ENCODE results near the gene SLCO4A1. TPM values are rescaled to one million over a fixed set of nuclear protein-coding genes. Genes with fewer than 3 reads are reported as not detected.

Gene SLCO4A1
- total RNA-seq, 2 donors from 2014 or later = 26.1 to 34.6 TPM

- H3K4me3 Mint-ChIP-seq = no peak overlapping the region
- ATAC-seq (replicated peaks in 1 of 2) (no peak), DNase-seq (no peak)
- peaks cover 17% of the 10 kb centered on the region for H3K27me3 Mint-ChIP-seq (ENCODE audit: low read depth)
- H3K27ac Mint-ChIP-seq = no peak overlapping the region
- H3K36me3 Mint-ChIP-seq (ENCODE audit: insufficient read depth in 2 of 2) = no peaks in the 10 kb centered on the region
- peaks cover 14% of the 10 kb centered on the region for H3K4me1 Mint-ChIP-seq (ENCODE audit: low read depth)
- no peaks in the 10 kb centered on the region for H3K9me3 Mint-ChIP-seq
Measured at GRCh38 chr20:62640870-62641269, 1.4 kb upstream of the SLCO4A1 start.

GRCh38 chr20:62641321-62642050 lies 817 bp upstream of the SLCO4A1 start:
- Mint-ChIP-seq H3K27ac (no peak overlapping the region), H3K4me1 (ENCODE audit: low read depth) (peaks cover 14% of the 10 kb centered on the region), H3K4me3 (peak overlapping the region; percentile 84 to 86), H3K36me3 (ENCODE audit: insufficient read depth in 2 of 2) (no peaks in the 10 kb centered on the region), H3K27me3 (ENCODE audit: low read depth) (peaks cover 13% of the 10 kb centered on the region), H3K9me3 (no peaks in the 10 kb centered on the region)
- ATAC-seq (replicated peaks in 1 of 2) = no peak
- peak in 1 of 2 donors; percentile 23 for DNase-seq

GRCh38 chr20:62642666-62643520 lies 590 bp downstream of the SLCO4A1 start:
- ATAC-seq (replicated peaks in 1 of 2) = peak; percentile 45 to 47
- H3K4me1 Mint-ChIP-seq (ENCODE audit: low read depth) = peaks cover 23% of the 10 kb centered on the region
- no peaks in the 10 kb centered on the region for H3K9me3 Mint-ChIP-seq
- peaks cover 13% of the 10 kb centered on the region for H3K27me3 Mint-ChIP-seq (ENCODE audit: low read depth)
- H3K27ac Mint-ChIP-seq = no peak overlapping the region
- peak overlapping the region; percentile 84 to 91 for H3K4me3 Mint-ChIP-seq
- DNase-seq = peak; percentile 70
- H3K36me3 Mint-ChIP-seq (ENCODE audit: insufficient read depth in 2 of 2) = no peaks in the 10 kb centered on the region

- no peaks in the 10 kb centered on the region for H3K9me3 Mint-ChIP-seq
Measured at GRCh38 chr20:62643521-62644043, 1.3 kb downstream of the SLCO4A1 start.

GRCh38 chr20:62644044-62644795 lies 1.9 kb downstream of the SLCO4A1 start:
- H3K36me3 Mint-ChIP-seq (ENCODE audit: insufficient read depth in 2 of 2) = no peaks in the 10 kb centered on the region
- no peaks in the 10 kb centered on the region for H3K9me3 Mint-ChIP-seq
- peaks cover 25% of the 10 kb centered on the region for H3K4me1 Mint-ChIP-seq (ENCODE audit: low read depth)
- H3K27me3 Mint-ChIP-seq (ENCODE audit: low read depth) = peaks cover 9% of the 10 kb centered on the region
- H3K27ac Mint-ChIP-seq = no peak overlapping the region
- peak overlapping the region; percentile 84 to 91 for H3K4me3 Mint-ChIP-seq
- ATAC-seq (replicated peaks in 1 of 2) (no peak), DNase-seq (no peak)

More at GRCh38 chr20:62643521-62644043, 1.3 kb downstream of the SLCO4A1 start:
- ATAC-seq (replicated peaks in 1 of 2) (no peak), DNase-seq (no peak)
- H3K27ac Mint-ChIP-seq = no peak overlapping the region
- no peaks in the 10 kb centered on the region for H3K36me3 Mint-ChIP-seq (ENCODE audit: insufficient read depth in 2 of 2)
- peak overlapping the region; percentile 84 to 91 for H3K4me3 Mint-ChIP-seq
- H3K27me3 Mint-ChIP-seq (ENCODE audit: low read depth) = peaks cover 13% of the 10 kb centered on the region
- H3K4me1 Mint-ChIP-seq (ENCODE audit: low read depth) = peaks cover 23% of the 10 kb centered on the region

- Mint-ChIP-seq H3K36me3 (ENCODE audit: insufficient read depth in 2 of 2) (no peaks in the 10 kb centered on the region), H3K4me3 (peak overlapping the region; percentile 22 to 84), H3K27me3 (ENCODE audit: low read depth) (peaks cover 1% of the 10 kb centered on the region), H3K27ac (no peak overlapping the region), H3K9me3 (no peaks in the 10 kb centered on the region), H3K4me1 (ENCODE audit: low read depth) (peaks cover 33% of the 10 kb centered on the region)
- no peak for ATAC-seq (replicated peaks in 1 of 2)
- no peak for DNase-seq
Measured at GRCh38 chr20:62644802-62645496, 2.6 kb downstream of the SLCO4A1 start.

- no peaks in the 10 kb centered on the region for H3K36me3 Mint-ChIP-seq (ENCODE audit: insufficient read depth in 2 of 2)
- H3K27ac Mint-ChIP-seq = no peak overlapping the region
- DNase-seq (no peak), ATAC-seq (replicated peaks in 1 of 2) (no peak)
- H3K4me1 Mint-ChIP-seq (ENCODE audit: low read depth) = peaks cover 39% of the 10 kb centered on the region
- no peak overlapping the region for H3K4me3 Mint-ChIP-seq
- no peaks in the 10 kb centered on the region for H3K9me3 Mint-ChIP-seq
- no peaks in the 10 kb centered on the region for H3K27me3 Mint-ChIP-seq (ENCODE audit: low read depth)
Measured at GRCh38 chr20:62645613-62646012, 3.3 kb downstream of the SLCO4A1 start.

- Mint-ChIP-seq H3K27ac (no peak overlapping the region), H3K4me1 (ENCODE audit: low read depth) (peaks cover 53% of the 10 kb centered on the region), H3K27me3 (ENCODE audit: low read depth) (no peaks in the 10 kb centered on the region), H3K4me3 (no peak overlapping the region), H3K9me3 (no peaks in the 10 kb centered on the region), H3K36me3 (ENCODE audit: insufficient read depth in 2 of 2) (no peaks in the 10 kb centered on the region)
- ATAC-seq (replicated peaks in 1 of 2) = no peak
- no peak for DNase-seq
Measured at GRCh38 chr20:62646851-62647520, 4.7 kb downstream of the SLCO4A1 start.

- H3K36me3 Mint-ChIP-seq (ENCODE audit: insufficient read depth in 2 of 2) = no peaks in the 10 kb centered on the region
- no peak overlapping the region for H3K4me3 Mint-ChIP-seq
- peaks cover 60% of the 10 kb centered on the region for H3K4me1 Mint-ChIP-seq (ENCODE audit: low read depth)
- ATAC-seq (replicated peaks in 1 of 2) (no peak), DNase-seq (no peak)
- H3K9me3 Mint-ChIP-seq = no peaks in the 10 kb centered on the region
- H3K27ac Mint-ChIP-seq = no peak overlapping the region
- no peaks in the 10 kb centered on the region for H3K27me3 Mint-ChIP-seq (ENCODE audit: low read depth)
Measured at GRCh38 chr20:62647521-62648317, 5.4 kb downstream of the SLCO4A1 start.

- Mint-ChIP-seq H3K4me1 (ENCODE audit: low read depth) (peaks cover 58% of the 10 kb centered on the region), H3K4me3 (no peak overlapping the region), H3K27ac (no peak overlapping the region), H3K36me3 (ENCODE audit: insufficient read depth in 2 of 2) (no peaks in the 10 kb centered on the region), H3K27me3 (ENCODE audit: low read depth) (no peaks in the 10 kb centered on the region), H3K9me3 (no peaks in the 10 kb centered on the region)
- DNase-seq (no peak), ATAC-seq (replicated peaks in 1 of 2) (no peak)
Measured at GRCh38 chr20:62648318-62648995, 6.2 kb downstream of the SLCO4A1 start.

- no peak for ATAC-seq (replicated peaks in 1 of 2)
- H3K27me3 Mint-ChIP-seq (ENCODE audit: low read depth) = no peaks in the 10 kb centered on the region
- no peak overlapping the region for H3K4me3 Mint-ChIP-seq
- DNase-seq = no peak
- peaks cover 54% of the 10 kb centered on the region for H3K4me1 Mint-ChIP-seq (ENCODE audit: low read depth)
- peaks cover 0 to 1% of the 10 kb centered on the region in 2 donors for H3K36me3 Mint-ChIP-seq (ENCODE audit: insufficient read depth in 2 of 2)
- no peaks in the 10 kb centered on the region for H3K9me3 Mint-ChIP-seq
- no peak overlapping the region for H3K27ac Mint-ChIP-seq
Measured at GRCh38 chr20:62649140-62649539, 6.8 kb downstream of the SLCO4A1 start.

Data from activated T-cell treated with anti-CD3 and anti-CD28 coated beads, Interleukin-2, amount 50 U/mL, for 72 hours (primary cell).